Measurements from ENCODE around the gene CTSH.
"Not testable (repeated sequence)": the region's sequence is repeated elsewhere in the genome, so short reads cannot be mapped to it uniquely, and the experiment has no call there.

CTSH gene

DNA sequence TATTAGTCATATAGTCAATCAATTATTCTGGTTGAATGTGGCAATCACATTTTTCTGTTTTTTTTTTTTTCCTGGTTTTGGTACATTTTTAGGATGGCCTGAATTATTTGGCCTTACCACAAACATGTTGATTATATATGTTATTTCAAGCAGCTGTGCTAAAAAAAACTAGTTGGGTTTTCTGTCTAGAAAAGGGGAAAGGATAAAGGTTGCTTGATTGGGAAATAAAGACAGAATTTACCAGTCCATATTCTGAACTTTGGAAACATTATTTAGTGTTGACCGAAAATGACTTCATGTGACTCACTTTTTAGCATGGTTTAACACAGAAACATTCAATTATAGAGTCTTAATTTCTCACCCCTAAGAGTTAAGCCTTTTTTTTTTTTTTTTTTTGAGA lies 64.0 kb downstream of the CTSH start:
- DNase-seq (ENCODE audit: low read depth in 2 of 2): no peak

- DNase-seq (ENCODE audit: low read depth in 2 of 2): no peak
Measured at GRCh38 chr15:78880242-78880533, 64.7 kb downstream of the CTSH start.

- DNase-seq (ENCODE audit: low read depth in 2 of 2): no peak
Measured at GRCh38 chr15:78879517-78880241, 65.2 kb downstream of the CTSH start.

DNA sequence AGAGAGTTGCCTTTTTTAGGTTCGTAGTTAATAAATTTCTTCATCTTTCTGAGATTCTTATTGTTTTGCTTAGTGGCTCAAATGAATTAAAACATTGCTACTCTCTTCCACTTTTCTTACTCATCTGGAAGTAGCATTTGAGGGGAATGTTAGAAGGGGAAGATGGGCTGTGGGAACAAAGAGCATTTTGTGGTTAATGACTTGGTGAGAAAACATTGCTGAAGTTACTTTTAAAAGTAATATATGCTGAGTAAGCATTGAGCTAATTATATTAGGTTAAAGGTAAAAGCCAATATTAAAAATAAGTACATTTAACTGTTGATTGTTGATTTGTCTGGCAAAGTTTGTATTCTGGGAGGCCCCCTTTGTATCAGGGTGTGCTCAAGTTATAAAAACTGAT lies 66.5 kb downstream of the CTSH start:
- DNase-seq (ENCODE audit: low read depth in 2 of 2): no peak

DNA sequence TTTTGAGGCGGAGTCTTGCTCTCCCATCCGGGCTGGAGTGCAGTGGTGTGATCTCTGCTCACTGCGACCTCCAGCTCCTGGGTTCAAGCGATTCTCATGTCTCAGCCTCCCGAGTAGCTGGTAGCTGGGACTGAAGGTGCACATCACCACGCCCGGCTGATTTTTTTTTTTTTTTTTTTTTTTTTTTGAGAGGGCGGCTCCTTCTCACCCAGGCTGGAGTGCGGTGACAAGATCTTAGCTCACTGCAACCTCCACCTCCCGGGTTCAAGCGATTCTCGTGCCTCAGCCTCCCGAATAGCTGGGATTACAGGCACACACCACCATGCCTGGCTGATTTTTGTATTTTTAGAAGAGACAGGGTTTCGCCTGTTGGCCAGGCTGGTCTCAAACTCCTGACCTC lies 67.9 kb downstream of the CTSH start:
- DNase-seq (ENCODE audit: low read depth in 2 of 2): not testable (repeated sequence)

DNA sequence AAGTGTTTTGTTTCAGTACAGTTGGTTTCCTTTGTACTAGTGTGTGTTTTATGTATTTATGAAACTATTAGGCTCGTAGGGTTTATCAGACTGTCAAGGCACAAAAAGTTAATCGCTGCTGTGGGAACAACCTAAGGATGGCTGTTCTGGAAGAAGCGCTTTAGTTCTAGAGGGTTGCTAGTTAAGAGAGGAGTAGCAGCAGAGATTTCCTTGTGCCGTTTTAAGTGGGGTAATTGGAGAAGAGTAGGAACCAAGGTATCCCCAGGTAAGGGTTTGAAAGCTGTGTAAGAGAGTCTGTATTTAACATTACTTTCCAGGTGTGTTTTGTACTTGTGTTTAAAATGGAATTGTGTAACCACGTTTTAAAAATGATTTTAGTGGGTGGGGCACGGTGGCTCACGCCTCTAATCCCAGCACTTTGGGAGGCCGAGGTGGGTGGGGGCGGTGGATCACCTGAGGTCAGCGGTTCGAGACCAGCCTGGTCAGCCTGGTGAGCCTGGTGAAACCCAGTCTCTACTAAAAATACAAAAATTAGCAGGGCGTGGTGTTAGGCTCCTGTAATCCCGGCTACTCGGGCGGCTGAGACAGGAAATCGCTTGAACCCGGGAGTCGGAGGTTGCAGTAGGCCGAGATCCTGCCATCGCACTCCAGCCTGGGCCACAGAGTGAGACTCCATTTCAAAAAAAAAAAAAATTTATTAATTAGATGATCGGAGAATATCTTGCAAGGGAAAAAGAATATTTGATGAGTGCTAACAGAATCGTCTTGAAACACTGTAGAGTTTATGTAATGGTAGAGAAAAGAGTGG lies 69.5 kb downstream of the CTSH start:
- no peak for DNase-seq (ENCODE audit: low read depth in 2 of 2)

GRCh38 chr15:78873793-78874765 lies 70.8 kb downstream of the CTSH start:
- DNase-seq (ENCODE audit: low read depth in 2 of 2): no peak

GRCh38 chr15:78872972-78873792 lies 71.7 kb downstream of the CTSH start:
- DNase-seq (ENCODE audit: low read depth in 2 of 2): peak; percentile 83 to 85

DNA sequence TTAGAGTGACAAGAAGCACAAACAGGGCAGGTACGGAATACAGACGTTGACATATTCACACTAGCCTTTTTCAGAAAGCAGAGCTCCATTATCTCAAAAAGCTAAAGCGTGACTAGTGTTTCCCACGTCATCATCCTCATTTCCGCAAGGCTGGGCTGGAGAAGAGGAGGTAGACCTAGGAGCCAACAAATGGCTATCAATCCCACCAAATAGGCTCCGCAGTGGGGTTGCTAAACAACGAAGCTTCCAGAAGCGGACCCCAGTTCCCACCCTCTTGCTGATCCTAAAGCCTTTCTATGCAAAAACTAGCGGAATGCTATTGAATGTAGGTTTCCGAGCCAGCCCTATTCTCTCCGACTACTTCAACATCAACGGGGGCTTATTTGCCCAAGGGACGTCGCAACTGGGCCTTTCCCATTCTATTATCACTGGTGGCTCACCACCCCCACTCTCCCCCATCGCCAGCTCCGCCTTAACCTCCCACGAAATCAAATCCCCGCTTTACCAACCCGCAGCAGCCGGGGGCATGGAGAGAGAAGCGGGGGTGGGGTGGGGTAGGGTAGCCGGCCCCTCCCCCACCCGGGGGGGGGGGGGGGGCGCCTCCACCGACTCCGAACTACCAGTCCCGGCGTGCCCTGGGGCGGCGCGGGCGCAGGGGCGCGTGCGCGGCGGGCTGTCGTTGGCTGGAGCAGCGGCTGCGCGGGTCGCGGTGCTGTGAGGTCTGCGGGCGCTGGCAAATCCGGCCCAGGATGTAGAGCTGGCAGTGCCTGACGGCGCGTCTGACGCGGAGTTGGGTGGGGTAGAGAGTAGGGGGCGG lies 72.5 kb downstream of the CTSH start, which contains the start of gene MORF4L1:
Gene MORF4L1 (plus strand): TSS at position 736 of the 817 bp plus-strand sequence. CDS start 128 bp downstream, outside the sequence.
- DNase-seq (ENCODE audit: low read depth in 2 of 2): peak; percentile 89 to 93

- DNase-seq (ENCODE audit: low read depth in 2 of 2): not testable (repeated sequence)
Measured at GRCh38 chr15:78871483-78872127, 73.2 kb downstream of the CTSH start.
